HepG2 (cell line): Measurements from ENCODE around the gene SH2D1B. TPM values are rescaled to one million over a fixed set of nuclear protein-coding genes. Genes with fewer than 3 reads are reported as not detected.

Experiments used
- ATAC-seq: fragments of 200-7000 bp; cut with Tn5 transposase; 3 replicates; pipeline ENCODE4 v1.9.1; 2020; ENCODE audit warnings: mild to moderate bottlenecking, moderate library complexity
- Bru-seq: library from RNA; stranded (reverse); fragments of 400-500 nt; gene quantifications from one replicate; lab custom pipeline; 2021; lab: Mats Ljungman, UMichigan
- BruChase-seq, 2 experiments: library from RNA; stranded (reverse); fragments of 400-500 nt; gene quantifications; one replicate each; lab custom pipeline; 2021; lab: Mats Ljungman, UMichigan
- BruUV-seq: library from RNA; stranded (reverse); fragments of 400-500 nt; replicated peaks from 2 replicates; lab custom pipeline; 2021; lab: Mats Ljungman, UMichigan
- CTCF ChIA-PET: fragments of 300-600 bp; formaldehyde crosslinking; extraction: SDS; loops from one replicate; lab custom pipeline; 2021; ENCODE audit warnings: low total read pairs, inconsistent platforms, low intra/inter-chr PET ratio; lab: Yijun Ruan, JAX
- POLR2A ChIA-PET: fragments of 350-600 bp; sonication (Branson Sonifier 250); formaldehyde crosslinking; loops from one replicate; lab custom pipeline; 2020; ENCODE audit warnings: antibody characterized with exemption, inconsistent platforms; lab: Yijun Ruan, JAX
- DNase-seq: peaks from one replicate; pipeline ENCODE4 v3.0.0-alpha.2; 2015; ENCODE audit warnings: low spot score
- FAIRE-seq: peaks from 3 replicates; lab custom pipeline; 2011; peaks lifted over from hg19 to GRCh38; lab: Jason Lieb, UNC
- H2AFZ ChIP-seq: one replicate; pipeline ENCODE4 v1.6.1; 2011; ENCODE audit warnings: low read length, inconsistent platforms
- H3K27ac ChIP-seq: fragments of 300-600 bp; 3 replicates; pipeline ENCODE4 v1.8.0; 2011; ENCODE audit warnings: mixed run types, mild to moderate bottlenecking, mixed read lengths, low read length, inconsistent platforms; ENCODE audit not compliant: insufficient read depth; ENCODE audit errors: extremely low read length
- H3K27me3 ChIP-seq, 2 experiments: fragments of 200-600 bp in 1 of 2; 2 replicates in 1 of 2; 3 replicates in 1 of 2; pipeline versions ENCODE4 v1.6.0 to v1.8.0; 2011; ENCODE audit warnings: low read length in 2 of 2, mild to moderate bottlenecking in 2 of 2, moderate library complexity in 2 of 2, inconsistent platforms in 1 of 2; ENCODE audit not compliant: insufficient read depth in 2 of 2, control insufficient read depth in 1 of 2
- H3K36me3 ChIP-seq, 2 experiments: fragments of 200-600 bp in 1 of 2; replicated peaks in 1 of 2; 2 replicates in 1 of 2; 3 replicates in 1 of 2; pipeline versions ENCODE4 v1.5.1 to v1.8.0; 2011; ENCODE audit warnings: low read length in 2 of 2, inconsistent platforms in 1 of 2; ENCODE audit not compliant: insufficient read depth in 2 of 2, control insufficient read depth in 1 of 2
- H3K4me1 ChIP-seq: 2 replicates; pipeline ENCODE4 v1.5.1; 2012; ENCODE audit warnings: low read length, inconsistent platforms; ENCODE audit not compliant: insufficient read depth
- H3K4me2 ChIP-seq: 2 replicates; pipeline ENCODE4 v1.6.0; 2011; ENCODE audit warnings: low read depth, low read length, inconsistent platforms
- H3K4me3 ChIP-seq, 3 experiments: fragments of 200-600 bp in 1 of 3; sonication (generic), shearing (Covaris generic) in 1 of 3; replicated peaks in 1 of 3; 2 replicates each; pipeline ENCODE4 v1.5.1; 2011 to 2016; ENCODE audit warnings: low read length in 3 of 3, inconsistent platforms in 2 of 3, low read depth in 2 of 3, mild to moderate bottlenecking in 2 of 3, control low read depth in 1 of 3, mixed read lengths in 1 of 3; ENCODE audit not compliant: insufficient read depth in 1 of 3
- H3K79me2 ChIP-seq: one replicate; pipeline ENCODE4 v1.6.1; 2011; ENCODE audit warnings: low read length, inconsistent platforms; ENCODE audit not compliant: insufficient read depth
- H3K9ac ChIP-seq: 2 replicates; pipeline ENCODE4 v1.6.0; 2011; ENCODE audit warnings: mild to moderate bottlenecking, low read depth, low read length, inconsistent platforms; ENCODE audit not compliant: insufficient read depth
- H3K9me3 ChIP-seq: 2 replicates; pipeline ENCODE4 v1.5.1; 2012; ENCODE audit warnings: mild to moderate bottlenecking, low read length
- H4K20me1 ChIP-seq: 2 replicates; pipeline ENCODE4 v1.6.0; 2011; ENCODE audit warnings: inconsistent platforms, mild to moderate bottlenecking, low read length, moderate library complexity; ENCODE audit not compliant: insufficient read depth
- FIP1L1 ChIP-seq: fragments of 200-400 bp; formaldehyde crosslinking; IDR thresholded peaks from 2 replicates; pipeline ENCODE4 v1.6.1; 2018; ENCODE audit warnings: low read depth, mild to moderate bottlenecking, low read length, moderate library complexity, borderline replicate concordance; ENCODE audit not compliant: insufficient read depth
- FOSL2 ChIP-seq: sonication (generic); formaldehyde crosslinking; IDR thresholded peaks from 2 replicates; pipeline ENCODE4 v1.4.0; 2020; ENCODE audit warnings: missing genetic modification reagents
- IKZF1 ChIP-seq: fragments of 450-650 bp; IDR thresholded peaks from 2 replicates; pipeline ENCODE4 v1.7.1; 2016
- PAWR ChIP-seq: sonication (generic); formaldehyde crosslinking; IDR thresholded peaks from 2 replicates; pipeline ENCODE4 v1.4.0; 2020; ENCODE audit warnings: missing genetic modification reagents, mild to moderate bottlenecking, borderline replicate concordance
- POGK ChIP-seq: sonication (generic); formaldehyde crosslinking; conservative IDR thresholded peaks from 2 replicates; pipeline ENCODE4 v1.8.0; 2022; ENCODE audit warnings: mild to moderate bottlenecking, moderate library complexity, missing genetic modification reagents
- SUZ12 ChIP-seq: fragments of 150-350 bp; IDR thresholded peaks from 2 replicates; pipeline ENCODE4 v1.6.1; 2014; ENCODE audit warnings: low read depth, low read length
- ZNF124 ChIP-seq: sonication (generic); formaldehyde crosslinking; IDR thresholded peaks from 2 replicates; pipeline ENCODE4 v1.4.0; 2020; ENCODE audit warnings: missing genetic modification reagents
- ZNF484 ChIP-seq: sonication (generic); formaldehyde crosslinking; IDR thresholded peaks from 2 replicates; pipeline ENCODE4 v1.5.1; 2020; ENCODE audit warnings: mild to moderate bottlenecking, low read depth, missing genetic modification reagents, borderline replicate concordance
- ZNF550 ChIP-seq: sonication (generic); formaldehyde crosslinking; IDR thresholded peaks from 2 replicates; pipeline ENCODE4 v1.4.0; 2020; ENCODE audit warnings: mild to moderate bottlenecking, missing genetic modification reagents, borderline replicate concordance
- ZNF558 ChIP-seq: sonication (generic); formaldehyde crosslinking; IDR thresholded peaks from 2 replicates; pipeline ENCODE4 v1.9.0; 2022; ENCODE audit warnings: mild to moderate bottlenecking, missing genetic modification reagents, borderline replicate concordance
- ZNF737 ChIP-seq: sonication (generic); formaldehyde crosslinking; IDR thresholded peaks from 2 replicates; pipeline ENCODE4 v1.5.0; 2020; ENCODE audit warnings: missing genetic modification reagents, mild to moderate bottlenecking, borderline replicate concordance
- ZNF782 ChIP-seq: sonication (generic); formaldehyde crosslinking; IDR thresholded peaks from 2 replicates; pipeline ENCODE4 v1.4.0; 2020; ENCODE audit warnings: missing genetic modification reagents, mild to moderate bottlenecking, borderline replicate concordance
- ZSCAN29 ChIP-seq: sonication (generic); formaldehyde crosslinking; conservative IDR thresholded peaks from 2 replicates; pipeline ENCODE4 v1.4.0; 2020; ENCODE audit warnings: mild to moderate bottlenecking, missing genetic modification reagents
- WGBS: methylation state at CpG from one replicate; pipeline ENCODE4 v1.1.6; 2017; ENCODE audit warnings: low lambda C conversion rate; 5-methylcytosine and 5-hydroxymethylcytosine counted together
- in situ Hi-C: cut with HindIII; loops from 2 replicates; pipeline ENCODE4 v1.10.0; 2017; ENCODE audit warnings: low pct_unique_long_range_greater_than_20kb; ENCODE audit not compliant: extremely low pct_ligation_motif_present
- intact Hi-C: fragments of 100-400 bp; cut with micrococcal nuclease; formaldehyde crosslinking; loops from one replicate; pipeline ENCODE4 v1.10.0; 2022; ENCODE audit not compliant: unreplicated experiment
- long read RNA-seq, 2 experiments: library from RNA in 1 of 2; library from polyadenylated mRNA in 1 of 2; stranded (forward) in 1 of 2; unstranded in 1 of 2; transcript quantifications; one replicate each; pipeline ENCODE4 v2.0.0, GENCODE V29; 2019 to 2022
- polyA minus RNA-seq, 3 experiments: library from RNA; depleted of rRNA, polyadenylated mRNA; stranded (reverse); fragments of >200 nt; gene quantifications; 2 replicates each; pipeline ENCODE4 v1.2.3, GENCODE V29; 2011; ENCODE audit warnings: low replicate concordance in 1 of 3
- polyA plus RNA-seq, 8 experiments: library from polyadenylated mRNA; depleted of rRNA in 3 of 8; stranded (reverse) in 7 of 8; unstranded in 1 of 8; fragments of >200 nt; fragmentation: Illumina TruSeq in 4 of 8; extraction: Trizol in 4 of 8; gene quantifications; 2 replicates each; pipeline versions ENCODE4 v1.2.1 to v1.2.3, GENCODE V29; 2011 to 2016; ENCODE audit warnings: low read depth in 4 of 8, missing spikeins in 1 of 8, mixed read lengths in 1 of 8; ENCODE audit not compliant: insufficient read depth in 1 of 8
- total RNA-seq, 5 experiments: library from RNA; depleted of rRNA; stranded (reverse); fragments of >200 nt; fragmentation: Illumina TruSeq; extraction: Trizol; gene quantifications; 2 replicates each; pipeline ENCODE4 v1.2.3, GENCODE V29; 2016; ENCODE audit warnings: low read depth in 1 of 5

Gene SH2D1B
- total RNA-seq (2016; rRNA removed; fragmentation: Illumina TruSeq; extraction: Trizol) (not detected in 2 replicates), polyA plus RNA-seq (2011; rRNA removed) (not detected in 2 replicates), polyA minus RNA-seq (2011; rRNA and poly(A)+ RNA removed; ENCODE audit: low replicate concordance) (0.80 TPM in 1 of 2 replicates, not detected in the other), Bru-seq, nascent RNA (not detected), BruChase-seq, experiment 1, labeled RNA remaining after a 6-hour chase (not detected), BruChase-seq, experiment 2, labeled RNA remaining after a 2-hour chase (not detected)
- total RNA-seq (2016; cell fraction: cytosol; rRNA removed; fragmentation: Illumina TruSeq; extraction: Trizol; ENCODE audit: low read depth) = not detected in 2 replicates
- total RNA-seq (2016; cell fraction: insoluble cytoplasmic fraction; rRNA removed; fragmentation: Illumina TruSeq; extraction: Trizol) = not detected in 2 replicates
- total RNA-seq (2016; cell fraction: membrane; rRNA removed; fragmentation: Illumina TruSeq; extraction: Trizol) = not detected in 2 replicates
- total RNA-seq (2016; cell fraction: nucleus; rRNA removed; fragmentation: Illumina TruSeq; extraction: Trizol) = not detected in 2 replicates
- polyA plus RNA-seq (2011; cell fraction: cytosol; rRNA removed) = not detected in 2 replicates
- polyA plus RNA-seq (2011; cell fraction: nucleus; rRNA removed) = not detected in 2 replicates
- not detected in 2 replicates for polyA plus RNA-seq (2012)
- polyA plus RNA-seq (2016; cell fraction: cytosol; fragmentation: Illumina TruSeq; extraction: Trizol; ENCODE audit: low read depth) = not detected in 2 replicates
- not detected in 2 replicates for polyA plus RNA-seq (2016; cell fraction: insoluble cytoplasmic fraction; fragmentation: Illumina TruSeq; extraction: Trizol; ENCODE audit: low read depth)
- polyA plus RNA-seq (2016; cell fraction: membrane; fragmentation: Illumina TruSeq; extraction: Trizol; ENCODE audit: low read depth) = not detected in 2 replicates
- polyA plus RNA-seq (2016; cell fraction: nucleus; fragmentation: Illumina TruSeq; extraction: Trizol; ENCODE audit: insufficient read depth, low read depth) = not detected in 2 replicates
- not detected in 2 replicates for polyA minus RNA-seq (2011; cell fraction: cytosol; rRNA and poly(A)+ RNA removed)
- polyA minus RNA-seq (2011; cell fraction: nucleus; rRNA and poly(A)+ RNA removed) = not detected in 2 replicates
- long read RNA-seq, experiment 1 = 0 reads
- long read RNA-seq, experiment 2 = 0 reads

- Histone ChIP-seq H3K27ac (no peak within 1 kb of the TSS), H4K20me1 (no peaks in the 10 kb centered on the region), H3K4me2 (no peak within 1 kb of the TSS), H3K4me1 (no peaks in the 10 kb centered on the region), H3K79me2 (no peaks in the 10 kb centered on the region), H3K9ac (no peak within 1 kb of the TSS), H3K9me3 (no peaks in the 10 kb centered on the region), H3K27me3 (peaks cover 0 to 4% of the 10 kb centered on the region in 2 experiments; a peak in 1 of 5 replicates), H3K36me3 (no peaks in the 10 kb centered on the region), H2AFZ (no peak within 1 kb of the TSS), H3K4me3 (no peak within 1 kb of the TSS)
- DNase-seq = no peak
- POLR2A ChIA-PET = no interaction called here
- no peak for ATAC-seq
- in situ Hi-C loops = no loop called here
- intact Hi-C loops = no loop called here
- 13% methylated on average over 3 of the region's 3 CpGs for WGBS
- FAIRE-seq = no peak
- CTCF ChIA-PET = no interaction called here
- TF ChIP-seq IKZF1 (no peak), FOSL2 (CRISPR knock-in tag) (no peak), ZSCAN29 (CRISPR knock-in tag) (no peak), FIP1L1 (no peak), ZNF558 (CRISPR knock-in tag) (no peak), ZNF124 (CRISPR knock-in tag) (no peak), ZNF737 (CRISPR knock-in tag) (no peak), ZNF550 (CRISPR knock-in tag) (no peak), ZNF484 (CRISPR knock-in tag) (no peak), SUZ12 (no peak), POGK (CRISPR knock-in tag) (no peak), ZNF782 (CRISPR knock-in tag) (no peak), PAWR (CRISPR knock-in tag) (no peak)
- BruUV-seq = no TSS peak
Measured at GRCh38 chr1:162412002-162412401, at the start of gene SH2D1B. Gene SH2D1B, minus strand, starts transcription at chr1:162412136. Its CDS starts 120 bp downstream, at chr1:162412016.
